Amniotic stem cell (primary cell): ENCODE measurements around the gene BMP7.

ENCODE experiments used
- DNase-seq: peaks from one replicate; lab custom pipeline; 2025; lab: John Stamatoyannopoulos, UW

Gene BMP7

GRCh38 chr20:57124800-57125517 lies 141.5 kb downstream of the BMP7 start:
- DNase-seq, result no peak

GRCh38 chr20:57124366-57124765 lies 142.1 kb downstream of the BMP7 start:
- no peak for DNase-seq

GRCh38 chr20:57123504-57123903 lies 142.9 kb downstream of the BMP7 start:
- no peak for DNase-seq

- DNase-seq, result no peak
Measured at GRCh38 chr20:57122536-57123489, 143.6 kb downstream of the BMP7 start.

GRCh38 chr20:57118964-57119363 lies 147.5 kb downstream of the BMP7 start:
- DNase-seq, result no peak
